Vagina (tissue), 2 donors: ENCODE measurements around the gene ENOX1. TPM values are rescaled to one million over a fixed set of nuclear protein-coding genes. Genes with fewer than 3 reads are reported as not detected.

Experiments used
- DNase-seq, 2 donors: peaks; one replicate each; pipeline ENCODE4 v3.0.0-alpha.2; 2017; ENCODE audit errors: extremely low spot score in 2 of 2
- H3K27ac ChIP-seq: fragments of 200-600 bp; sonication (generic); one replicate; pipeline ENCODE4 v1.5.1; 2019
- H3K27me3 ChIP-seq: fragments of 200-600 bp; sonication (generic); one replicate; pipeline ENCODE4 v1.5.1; 2019
- H3K36me3 ChIP-seq, 2 donors: fragments of 200-600 bp; sonication (generic); one replicate each; pipeline ENCODE4 v1.5.1; 2017 to 2019
- H3K4me1 ChIP-seq: fragments of 200-600 bp; sonication (generic); one replicate; pipeline ENCODE4 v1.5.1; 2019
- H3K4me3 ChIP-seq, 2 donors: fragments of 200-600 bp; sonication (generic); 1 replicate in 1 of 2; 2 replicates in 1 of 2; pipeline ENCODE4 v1.5.1; 2016 to 2019
- H3K9me3 ChIP-seq: fragments of 200-600 bp; sonication (generic); one replicate; pipeline ENCODE4 v1.5.1; 2019
- POLR2A ChIP-seq, 2 donors: fragments of 450-650 bp; IDR thresholded peaks; one replicate each; pipeline ENCODE4 v1.6.1; 2017; ENCODE audit warnings: antibody characterized with exemption in 2 of 2, mild to moderate bottlenecking in 2 of 2, moderate library complexity in 2 of 2
- POLR2AphosphoS5 ChIP-seq, 2 donors: sonication (generic); formaldehyde crosslinking; IDR thresholded peaks; one replicate each; pipeline ENCODE4 v1.9.0; 2017; ENCODE audit warnings: antibody characterized with exemption in 2 of 2, mild to moderate bottlenecking in 2 of 2, low read depth in 1 of 2; ENCODE audit not compliant: insufficient read depth in 1 of 2
- intact Hi-C: fragments of 100-400 bp; cut with DNase I; formaldehyde crosslinking; loops from one replicate; pipeline ENCODE4 v1.15.1; 2023
- total RNA-seq: library from RNA; depleted of rRNA; stranded (reverse); fragments of >200 nt; gene quantifications from one replicate; pipeline ENCODE4 v1.2.3, GENCODE V29; 2016
- TF ChIP-seq, protein P1 (sequence below), 3 experiments: fragments of 450-650 bp in 2 of 3; fragments of 200-600 bp in 1 of 3; sonication (generic) in 1 of 3; IDR thresholded peaks; one replicate each; pipeline ENCODE4 v1.5.1; 2017 to 2019; ENCODE audit warnings: antibody characterized with exemption in 3 of 3, mild to moderate bottlenecking in 2 of 3, moderate library complexity in 2 of 3

Gene ENOX1
- total RNA-seq, 1 donor from 2014 or later: 2.7 TPM

DNA sequence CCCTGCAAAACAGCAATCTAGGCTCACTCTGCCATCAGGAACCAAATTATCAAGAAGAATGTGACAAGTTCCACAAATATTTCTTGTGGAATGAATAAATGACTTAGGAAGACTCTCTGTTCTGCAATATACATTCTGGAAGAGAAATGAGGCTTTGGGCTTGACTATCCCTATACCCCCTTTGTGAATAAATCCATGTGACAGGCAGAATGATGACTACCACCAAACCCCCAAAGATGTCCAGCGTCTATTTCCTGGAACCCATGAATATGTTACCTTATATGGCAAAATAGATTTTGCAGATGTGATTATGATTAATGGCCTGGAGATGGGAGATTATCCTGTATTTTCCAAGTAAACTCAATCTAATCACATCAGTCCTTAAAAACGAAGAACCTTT, 139.3 kb downstream of the ENOX1 start:
- Histone ChIP-seq H3K36me3 (no peaks in the 10 kb centered on the region), H3K27ac (no peak overlapping the region), H3K27me3 (no peaks in the 10 kb centered on the region), H3K4me1 (no peaks in the 10 kb centered on the region), H3K4me3 (no peak overlapping the region), H3K9me3 (no peaks in the 10 kb centered on the region)
- no peak for DNase-seq
- TF ChIP-seq, protein P1, sequence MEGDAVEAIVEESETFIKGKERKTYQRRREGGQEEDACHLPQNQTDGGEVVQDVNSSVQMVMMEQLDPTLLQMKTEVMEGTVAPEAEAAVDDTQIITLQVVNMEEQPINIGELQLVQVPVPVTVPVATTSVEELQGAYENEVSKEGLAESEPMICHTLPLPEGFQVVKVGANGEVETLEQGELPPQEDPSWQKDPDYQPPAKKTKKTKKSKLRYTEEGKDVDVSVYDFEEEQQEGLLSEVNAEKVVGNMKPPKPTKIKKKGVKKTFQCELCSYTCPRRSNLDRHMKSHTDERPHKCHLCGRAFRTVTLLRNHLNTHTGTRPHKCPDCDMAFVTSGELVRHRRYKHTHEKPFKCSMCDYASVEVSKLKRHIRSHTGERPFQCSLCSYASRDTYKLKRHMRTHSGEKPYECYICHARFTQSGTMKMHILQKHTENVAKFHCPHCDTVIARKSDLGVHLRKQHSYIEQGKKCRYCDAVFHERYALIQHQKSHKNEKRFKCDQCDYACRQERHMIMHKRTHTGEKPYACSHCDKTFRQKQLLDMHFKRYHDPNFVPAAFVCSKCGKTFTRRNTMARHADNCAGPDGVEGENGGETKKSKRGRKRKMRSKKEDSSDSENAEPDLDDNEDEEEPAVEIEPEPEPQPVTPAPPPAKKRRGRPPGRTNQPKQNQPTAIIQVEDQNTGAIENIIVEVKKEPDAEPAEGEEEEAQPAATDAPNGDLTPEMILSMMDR (IDR thresholded peaks at IDR 0.05): no peak
- no peak for TF ChIP-seq POLR2A (IDR thresholded peaks at IDR 0.05)
- no peak for TF ChIP-seq POLR2AphosphoS5 (IDR thresholded peaks at IDR 0.05; ENCODE audit: insufficient read depth in 1 of 2, low read depth in 1 of 2)
- intact Hi-C loops: no loop called here

DNA sequence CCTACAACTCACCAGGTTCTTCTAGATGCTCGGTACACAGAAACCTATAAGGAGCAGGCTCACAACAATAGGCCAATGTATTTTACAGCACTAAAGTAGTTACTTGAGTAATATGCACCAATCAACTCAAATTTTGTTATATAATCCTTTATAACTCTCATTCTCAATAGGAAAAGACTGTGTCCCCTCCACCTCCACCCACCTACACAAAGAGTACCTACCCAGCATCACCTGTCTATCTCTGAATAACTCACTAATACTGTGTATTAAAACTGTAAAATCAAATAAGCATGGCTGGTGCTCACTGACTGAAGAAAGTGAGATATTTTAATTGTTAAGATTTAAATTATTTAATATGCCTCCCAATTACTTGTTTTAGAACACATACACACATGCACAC, 146.3 kb downstream of the ENOX1 start:
- intact Hi-C loops: no loop called here
- Histone ChIP-seq H3K27me3 (no peaks in the 10 kb centered on the region), H3K27ac (no peak overlapping the region), H3K4me3 (no peak overlapping the region), H3K36me3 (no peaks in the 10 kb centered on the region), H3K4me1 (no peaks in the 10 kb centered on the region), H3K9me3 (no peaks in the 10 kb centered on the region)
- TF ChIP-seq, protein P1 (IDR thresholded peaks at IDR 0.05): no peak
- TF ChIP-seq POLR2AphosphoS5 (IDR thresholded peaks at IDR 0.05; ENCODE audit: insufficient read depth in 1 of 2, low read depth in 1 of 2) (no peak), POLR2A (IDR thresholded peaks at IDR 0.05) (no peak)
- no peak for DNase-seq

DNA sequence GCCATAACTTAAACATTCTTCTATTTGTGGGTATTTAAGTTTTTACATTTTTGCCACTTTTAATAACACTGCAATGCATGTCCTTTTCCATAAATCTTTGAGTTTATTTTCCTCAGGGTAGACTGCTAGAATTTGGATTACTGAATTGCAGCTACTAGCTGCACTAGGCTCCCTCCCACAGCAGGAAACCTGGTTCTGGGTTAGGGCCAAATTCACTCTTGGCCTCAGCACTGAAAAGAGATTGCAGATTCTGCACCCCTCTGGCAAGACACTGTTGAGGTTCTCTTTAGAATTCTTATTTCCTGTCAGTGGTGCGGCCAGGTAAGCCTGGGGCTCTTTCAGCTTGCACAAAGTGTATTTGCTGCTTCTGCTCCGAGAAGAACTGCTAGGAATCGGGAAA, 155.7 kb downstream of the ENOX1 start:
- TF ChIP-seq POLR2AphosphoS5 (IDR thresholded peaks at IDR 0.05; ENCODE audit: insufficient read depth in 1 of 2, low read depth in 1 of 2) (no peak), POLR2A (IDR thresholded peaks at IDR 0.05) (no peak)
- TF ChIP-seq, protein P1 (IDR thresholded peaks at IDR 0.05): no peak
- Histone ChIP-seq H3K27me3 (no peaks in the 10 kb centered on the region), H3K4me3 (no peak overlapping the region), H3K4me1 (no peaks in the 10 kb centered on the region), H3K27ac (no peak overlapping the region), H3K36me3 (no peaks in the 10 kb centered on the region), H3K9me3 (no peaks in the 10 kb centered on the region)
- intact Hi-C loops: no loop called here
- DNase-seq: no peak

DNA sequence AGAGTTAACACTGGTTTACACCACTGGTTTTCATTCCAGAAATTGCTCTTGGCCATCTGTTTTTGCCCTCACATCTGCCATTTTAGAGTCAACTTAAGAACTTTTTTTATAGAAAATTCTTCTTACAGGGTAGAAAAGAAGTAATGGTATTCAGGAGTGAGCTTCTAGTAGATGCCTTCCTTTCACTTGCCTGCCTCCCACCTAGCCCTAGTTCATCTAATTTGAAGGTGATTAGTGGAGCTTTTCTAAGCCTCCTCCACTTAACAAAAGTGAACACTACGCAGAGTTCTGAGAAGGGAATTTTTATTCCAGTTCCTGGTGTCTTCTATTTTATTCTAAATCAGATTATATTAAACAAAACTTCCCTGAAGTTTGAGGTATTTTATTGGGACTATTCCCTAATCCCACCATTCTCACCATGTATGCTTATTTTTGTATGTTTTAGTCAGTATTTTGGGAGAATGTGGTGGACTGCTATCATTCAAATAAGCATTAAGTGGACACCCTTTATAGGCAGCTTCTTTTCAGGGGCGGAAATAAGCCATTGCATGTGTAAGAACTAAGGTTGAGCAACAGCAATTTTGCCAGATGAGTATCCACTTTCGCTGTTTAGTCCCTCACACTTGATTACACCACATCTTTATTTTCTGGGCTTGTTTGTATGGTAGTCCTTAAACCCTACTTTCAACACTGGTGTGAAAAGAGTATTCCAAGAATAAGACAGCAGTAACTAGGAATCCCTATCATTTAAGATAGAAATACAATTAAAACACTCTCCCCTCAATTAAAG, 156.9 kb downstream of the ENOX1 start:
- no peak overlapping the region for H3K27ac ChIP-seq
- no peak for DNase-seq
- no peak for TF ChIP-seq POLR2A (IDR thresholded peaks at IDR 0.05)
- TF ChIP-seq, protein P1 (IDR thresholded peaks at IDR 0.05): no peak
- TF ChIP-seq POLR2AphosphoS5 (IDR thresholded peaks at IDR 0.05; ENCODE audit: insufficient read depth in 1 of 2, low read depth in 1 of 2): no peak
- no peaks in the 10 kb centered on the region for H3K4me1 ChIP-seq
- no peaks in the 10 kb centered on the region for H3K27me3 ChIP-seq
- H3K9me3 ChIP-seq: no peaks in the 10 kb centered on the region
- intact Hi-C loops: no loop called here
- no peak overlapping the region for H3K4me3 ChIP-seq
- no peaks in the 10 kb centered on the region for H3K36me3 ChIP-seq

DNA sequence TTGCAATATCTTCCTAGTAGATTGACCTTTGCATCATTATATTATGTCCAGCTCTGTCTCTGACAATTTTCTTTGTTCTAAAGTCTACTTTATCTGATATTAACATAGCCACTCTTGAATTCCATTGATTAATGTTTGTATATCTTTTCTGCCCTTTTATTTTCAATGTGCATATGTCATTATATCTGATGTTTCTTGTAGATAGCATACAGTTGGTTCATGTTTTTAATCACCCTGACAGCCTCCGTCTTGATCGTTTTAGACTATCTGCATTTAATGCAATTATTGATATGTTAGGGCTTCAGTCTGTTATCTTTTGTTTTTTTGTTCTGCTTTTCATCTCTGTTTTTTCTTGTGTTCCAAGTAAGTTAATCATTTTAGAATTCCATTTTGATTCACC, 159.8 kb downstream of the ENOX1 start:
- intact Hi-C loops: no loop called here
- Histone ChIP-seq H3K27me3 (no peaks in the 10 kb centered on the region), H3K4me1 (no peaks in the 10 kb centered on the region), H3K36me3 (no peaks in the 10 kb centered on the region), H3K27ac (no peak overlapping the region), H3K4me3 (no peak overlapping the region), H3K9me3 (no peaks in the 10 kb centered on the region)
- DNase-seq: no peak
- TF ChIP-seq, protein P1 (IDR thresholded peaks at IDR 0.05): no peak
- TF ChIP-seq POLR2A (IDR thresholded peaks at IDR 0.05) (no peak), POLR2AphosphoS5 (IDR thresholded peaks at IDR 0.05; ENCODE audit: insufficient read depth in 1 of 2, low read depth in 1 of 2) (no peak)
